Measurements from ENCODE around the gene TXN2.

- no peak for TF ChIP-seq EZH2 (IDR thresholded peaks at IDR 0.05; ENCODE audit: borderline replicate concordance, low read length)
- TF ChIP-seq CTCF (IDR thresholded peaks at IDR 0.05; ENCODE audit: low read length): no peak
These were observed 2.5 kb downstream of the TXN2 start for GRCh38 chr22:36478966-36479365.

Data from OCI-LY1 (cell line).